ENCODE results near the gene TNFSF11.

TNFSF11 gene

GRCh38 chr13:42653679-42654078 is 79.7 kb downstream of the TNFSF11 start:
- DNase-seq (ENCODE audit: low read depth): no peak

GRCh38 chr13:42654212-42654611 is 80.3 kb downstream of the TNFSF11 start:
- no peak for DNase-seq (ENCODE audit: low read depth)

GRCh38 chr13:42654722-42655121 is 80.8 kb downstream of the TNFSF11 start:
- DNase-seq (ENCODE audit: low read depth): no peak

DNA sequence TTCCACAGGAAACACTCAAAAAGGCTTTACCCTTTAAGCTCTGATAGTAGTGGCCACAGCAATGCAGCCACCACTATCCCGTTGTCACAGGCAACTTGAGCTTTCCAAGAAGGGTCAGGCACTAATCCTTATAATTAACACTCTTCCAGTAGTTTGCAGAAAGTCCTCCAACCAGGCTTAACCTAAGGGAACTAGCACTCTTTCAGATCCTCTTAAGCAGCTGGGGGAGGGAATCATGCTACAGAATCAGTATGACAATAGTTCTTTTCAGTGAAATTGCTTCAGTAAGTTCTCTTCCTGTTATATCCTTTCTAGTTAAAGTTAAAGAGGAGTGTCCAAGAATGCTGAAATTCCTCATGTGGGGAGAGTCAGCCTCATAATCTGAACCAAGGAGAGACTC is 82.2 kb downstream of the TNFSF11 start:
- no peak for DNase-seq (ENCODE audit: low read depth)

- DNase-seq (ENCODE audit: low read depth): no peak
Observed at GRCh38 chr13:42656958-42657357, 83.0 kb downstream of the TNFSF11 start.
